Activated B cell treated with CpG ODN at 0.5 μM for 24 hours (primary cell): Measurements from ENCODE around the gene TSC22D3. TPM values are rescaled to one million over a fixed set of nuclear protein-coding genes. Genes with fewer than 3 reads are reported as not detected.

Source experiments
- ATAC-seq: fragments of 200-7000 bp; cut with Tn5 transposase; one replicate; pipeline ENCODE4 v1.10.0; 2021; ENCODE audit warnings: low read depth, mild to moderate bottlenecking, moderate library complexity
- CTCF ChIA-PET: fragments of 350-600 bp; sonication (Branson Sonifier 250); formaldehyde crosslinking; loops from one replicate; lab custom pipeline; 2021; ENCODE audit warnings: antibody characterized with exemption; lab: Charles Lee
- POLR2A ChIA-PET: fragments of 350-600 bp; sonication (Branson Sonifier 250); formaldehyde crosslinking; loops from one replicate; lab custom pipeline; 2021; ENCODE audit warnings: antibody characterized with exemption; lab: Charles Lee
- DNase-seq: peaks from one replicate; pipeline ENCODE4 v3.0.0; 2022
- H3K27ac Mint-ChIP-seq: one replicate; pipeline ENCODE4 v1.8.0; 2020; ENCODE audit warnings: mixed read lengths
- H3K27me3 Mint-ChIP-seq: one replicate; pipeline ENCODE4 v1.8.0; 2021; ENCODE audit warnings: mixed read lengths
- H3K36me3 Mint-ChIP-seq: one replicate; pipeline ENCODE4 v1.8.0; 2021; ENCODE audit warnings: low read depth, mixed read lengths
- H3K4me1 Mint-ChIP-seq: one replicate; pipeline ENCODE4 v1.8.0; 2021; ENCODE audit warnings: mixed read lengths
- H3K4me3 Mint-ChIP-seq: one replicate; pipeline ENCODE4 v1.8.0; 2020; ENCODE audit warnings: mild to moderate bottlenecking, mixed read lengths
- H3K9me3 Mint-ChIP-seq: one replicate; pipeline ENCODE4 v1.8.0; 2020; ENCODE audit warnings: mixed read lengths
- intact Hi-C: fragments of 100-400 bp; cut with micrococcal nuclease; formaldehyde crosslinking; loops from one replicate; pipeline ENCODE4 v1.15.1; 2024
- total RNA-seq: library from RNA; stranded (reverse); gene quantifications from 2 replicates; pipeline ENCODE4 v1.2.3, GENCODE V29; 2022
- TF ChIP-seq, protein P1 (sequence below): fragments of 200-600 bp; IDR thresholded peaks from one replicate; pipeline ENCODE4 v1.8.0; 2022; ENCODE audit warnings: antibody characterized with exemption, mild to moderate bottlenecking

Gene TSC22D3
- total RNA-seq, 1 donor from 2014 or later, result 80.8 TPM

DNA sequence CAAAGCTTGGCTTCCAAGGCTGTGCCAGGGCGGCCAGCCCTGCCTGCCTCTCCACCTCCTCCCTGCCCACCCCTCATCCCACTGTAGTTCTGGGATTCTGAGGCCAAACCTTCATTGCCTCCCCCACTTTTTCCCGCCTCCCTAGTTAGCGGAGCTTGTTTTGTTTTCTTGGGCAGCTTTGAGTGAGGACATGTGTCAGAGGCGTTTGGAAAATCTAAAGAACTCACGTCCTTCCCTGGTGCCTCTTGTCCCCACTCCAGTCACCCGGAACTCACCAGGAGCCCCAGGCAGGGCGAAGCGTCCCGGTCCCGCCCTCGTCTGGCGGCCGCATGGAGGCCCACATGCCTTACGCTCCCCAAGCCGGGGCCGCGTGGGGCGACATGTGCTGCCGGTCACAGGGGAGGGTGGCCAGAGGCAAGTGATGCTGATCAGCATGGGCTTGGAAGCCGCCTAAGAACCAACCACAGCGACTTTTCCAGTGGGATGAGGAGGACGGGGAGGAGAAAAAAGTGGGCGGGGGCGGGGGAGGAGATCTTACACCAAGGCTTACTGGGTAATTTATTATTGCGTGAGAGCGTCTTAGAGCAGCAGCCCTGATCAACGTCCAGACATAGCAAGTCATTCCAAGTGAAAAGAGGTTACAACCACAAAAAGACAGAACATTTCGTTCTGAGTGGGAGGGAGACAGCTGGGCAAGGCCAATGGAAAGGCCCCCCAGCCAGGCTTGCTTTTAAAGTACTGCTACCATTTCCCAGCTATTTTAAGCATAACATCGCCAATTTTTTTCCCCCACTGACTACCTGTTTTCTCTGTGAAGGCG is 98.8 kb downstream of the TSC22D3 start:
- ChIA-PET POLR2A (interaction anchor here (0.6 to 9.2 kb wide), 6 partner anchors 9 to 53 kb away, joined by 3 to 440 read pairs (median 4); no protein-coding TSS in a partner anchor), CTCF (interaction anchor here (1.2 to 2.8 kb wide), 3 partner anchors 39 to 100 kb away, joined by 4 to 25 read pairs (median 5); partner anchors contain the start of gene NCBP2L)
- Mint-ChIP-seq H3K36me3 (no peaks in the 10 kb centered on the region), H3K27me3 (no peaks in the 10 kb centered on the region), H3K4me3 (peak overlapping the region; percentile 89), H3K9me3 (no peaks in the 10 kb centered on the region), H3K27ac (peak overlapping the region; percentile 96), H3K4me1 (peaks cover 69% of the 10 kb centered on the region)
- TF ChIP-seq, protein P1, sequence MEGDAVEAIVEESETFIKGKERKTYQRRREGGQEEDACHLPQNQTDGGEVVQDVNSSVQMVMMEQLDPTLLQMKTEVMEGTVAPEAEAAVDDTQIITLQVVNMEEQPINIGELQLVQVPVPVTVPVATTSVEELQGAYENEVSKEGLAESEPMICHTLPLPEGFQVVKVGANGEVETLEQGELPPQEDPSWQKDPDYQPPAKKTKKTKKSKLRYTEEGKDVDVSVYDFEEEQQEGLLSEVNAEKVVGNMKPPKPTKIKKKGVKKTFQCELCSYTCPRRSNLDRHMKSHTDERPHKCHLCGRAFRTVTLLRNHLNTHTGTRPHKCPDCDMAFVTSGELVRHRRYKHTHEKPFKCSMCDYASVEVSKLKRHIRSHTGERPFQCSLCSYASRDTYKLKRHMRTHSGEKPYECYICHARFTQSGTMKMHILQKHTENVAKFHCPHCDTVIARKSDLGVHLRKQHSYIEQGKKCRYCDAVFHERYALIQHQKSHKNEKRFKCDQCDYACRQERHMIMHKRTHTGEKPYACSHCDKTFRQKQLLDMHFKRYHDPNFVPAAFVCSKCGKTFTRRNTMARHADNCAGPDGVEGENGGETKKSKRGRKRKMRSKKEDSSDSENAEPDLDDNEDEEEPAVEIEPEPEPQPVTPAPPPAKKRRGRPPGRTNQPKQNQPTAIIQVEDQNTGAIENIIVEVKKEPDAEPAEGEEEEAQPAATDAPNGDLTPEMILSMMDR, result no peak
- ATAC-seq, result peak; percentile 6
- intact Hi-C loops, result no loop called here
- DNase-seq, result peak; percentile 49

DNA sequence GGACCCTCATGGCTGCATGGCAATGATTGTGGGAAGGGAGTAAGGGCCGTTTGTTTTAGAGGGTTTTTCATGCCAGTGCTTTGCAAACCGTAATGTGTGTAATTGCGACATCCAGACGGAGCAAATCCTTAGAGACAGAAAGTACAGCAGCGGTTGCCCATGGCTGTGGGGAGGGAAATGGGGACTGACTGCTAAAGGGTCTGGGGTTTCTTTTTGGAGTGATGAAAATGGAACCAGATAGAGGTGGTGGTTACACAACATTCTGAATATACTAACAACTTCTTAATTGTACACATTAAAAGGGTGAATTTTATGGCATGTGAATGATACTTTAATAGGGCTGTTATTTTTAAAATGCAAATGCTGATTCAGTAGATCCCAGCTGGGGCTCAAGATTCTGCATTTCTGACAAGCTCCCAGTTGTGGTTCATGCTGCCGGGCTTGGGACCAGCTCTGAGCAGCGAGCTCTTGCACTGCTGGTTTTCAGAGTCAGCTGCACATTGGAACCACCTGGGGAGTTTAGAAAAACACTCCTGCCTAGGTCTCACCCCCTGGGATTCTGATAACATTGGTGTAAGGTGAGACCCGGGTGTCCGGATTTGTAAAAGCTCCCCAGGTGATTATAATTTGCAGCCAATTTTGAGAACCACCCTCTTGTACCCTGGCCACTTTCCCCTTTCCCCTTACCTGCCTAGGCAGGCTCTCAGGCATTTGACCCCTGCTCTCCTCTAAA is 99.6 kb downstream of the TSC22D3 start:
- peak overlapping the region; percentile 89 for H3K4me3 Mint-ChIP-seq
- CTCF ChIA-PET, result interaction anchor here (1.3 to 2.8 kb wide), 2 partner anchors 35 to 42 kb away, joined by 3 to 25 read pairs; no protein-coding TSS in a partner anchor
- DNase-seq, result peak; percentile 16

DNA sequence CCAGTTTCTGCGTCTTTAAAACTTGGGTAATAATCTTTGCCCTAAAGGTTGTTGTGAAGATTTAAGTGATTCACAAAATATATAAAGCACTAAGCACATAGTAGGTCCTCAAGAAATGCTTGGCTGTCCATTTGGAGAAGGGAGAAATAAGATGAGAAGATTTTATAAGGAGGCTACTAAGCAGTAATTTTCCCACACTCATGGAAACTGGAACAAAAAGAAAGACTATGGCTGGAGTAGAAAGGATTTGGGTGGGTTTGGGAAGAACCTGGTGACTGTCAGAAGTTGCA is 100.3 kb downstream of the TSC22D3 start:
- Mint-ChIP-seq H3K36me3 (no peaks in the 10 kb centered on the region), H3K27me3 (no peaks in the 10 kb centered on the region), H3K27ac (peak overlapping the region; percentile 96), H3K9me3 (no peaks in the 10 kb centered on the region), H3K4me3 (peak overlapping the region; percentile 25), H3K4me1 (peaks cover 68% of the 10 kb centered on the region)
- POLR2A ChIA-PET, result interaction anchor here (1.9 to 9.2 kb wide), 2 partner anchors 10 to 41 kb away, joined by 10 to 440 read pairs; no protein-coding TSS in a partner anchor
- ATAC-seq (no peak), DNase-seq (no peak)
- TF ChIP-seq, protein P1, result no peak
- intact Hi-C loops, result no loop called here
- CTCF ChIA-PET, result interaction anchor here (1.3 to 3.3 kb wide), 2 partner anchors 36 to 100 kb away, joined by 3 to 66 read pairs; partner anchors contain the start of genes NCBP2L and TSC22D3

More for the DNA sequence above, 99.6 kb downstream of the TSC22D3 start:
- Mint-ChIP-seq H3K4me1 (peaks cover 69% of the 10 kb centered on the region), H3K27ac (peak overlapping the region; percentile 96), H3K9me3 (no peaks in the 10 kb centered on the region), H3K27me3 (no peaks in the 10 kb centered on the region), H3K36me3 (no peaks in the 10 kb centered on the region)
- TF ChIP-seq, protein P1, result no peak
- POLR2A ChIA-PET, result interaction anchor here (0.6 to 9.2 kb wide), 5 partner anchors 10 to 53 kb away, joined by 3 to 440 read pairs (median 4); no protein-coding TSS in a partner anchor
- intact Hi-C loops, result no loop called here
- no peak for ATAC-seq

DNA sequence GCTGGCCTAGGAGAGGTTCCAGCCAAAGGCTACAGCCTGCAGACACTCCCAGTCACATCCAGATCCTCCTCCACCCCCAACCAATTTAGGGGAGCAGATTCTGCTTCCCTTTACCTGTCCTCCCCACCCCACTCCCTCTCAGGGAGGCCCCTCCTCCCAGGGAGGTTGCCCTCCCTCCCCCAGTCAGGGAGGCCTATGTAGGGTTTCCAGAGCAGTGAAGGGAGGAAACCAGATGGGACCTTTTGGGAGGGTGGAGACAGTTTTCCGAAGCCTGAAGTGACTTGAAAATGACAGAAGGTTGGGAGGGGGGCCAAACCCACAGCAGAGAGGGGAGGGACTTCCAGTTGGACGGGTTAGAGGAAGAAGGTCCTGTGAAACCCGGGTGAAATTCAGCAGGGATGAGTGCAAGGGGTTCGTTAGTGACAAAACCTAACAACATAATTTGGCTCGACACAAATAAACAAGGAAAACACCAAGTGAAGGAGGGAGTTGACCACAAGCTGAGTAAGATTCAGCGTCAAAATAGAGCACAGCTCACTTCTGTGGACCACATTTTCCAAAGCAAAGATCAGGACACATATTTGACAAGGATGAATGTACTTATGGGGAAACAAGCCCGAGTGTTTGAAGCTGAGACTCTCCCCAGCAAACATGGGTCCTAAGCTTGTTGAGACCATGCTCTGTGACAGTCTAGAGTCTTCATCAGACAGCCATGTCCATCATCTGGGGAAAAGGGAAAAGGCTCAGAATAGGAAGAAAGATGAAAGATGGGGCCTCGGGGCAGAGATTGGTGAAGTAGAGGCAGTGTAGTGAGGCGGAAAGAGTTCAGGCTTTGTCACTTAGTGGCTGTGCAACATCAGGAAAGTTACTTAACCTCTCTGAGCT is 100.9 kb downstream of the TSC22D3 start:
- Mint-ChIP-seq H3K36me3 (no peaks in the 10 kb centered on the region), H3K27ac (peak overlapping the region; percentile 96), H3K9me3 (no peaks in the 10 kb centered on the region), H3K4me3 (peak overlapping the region; percentile 55), H3K4me1 (peaks cover 64% of the 10 kb centered on the region), H3K27me3 (no peaks in the 10 kb centered on the region)
- intact Hi-C loops, result loop anchor here (1.0 kb wide), 1 partner anchor 37 kb away; no protein-coding TSS in a partner anchor
- no peak for DNase-seq
- CTCF ChIA-PET, result interaction anchor here (1.0 to 5.3 kb wide), 7 partner anchors 16 to 676 kb away, joined by 3 to 128 read pairs (median 12); partner anchors contain the start of genes NCBP2L and TSC22D3
- peak; percentile 8 for ATAC-seq
- POLR2A ChIA-PET, result interaction anchor here (0.9 to 9.2 kb wide), 8 partner anchors 11 to 101 kb away, joined by 4 to 440 read pairs (median 9); partner anchors contain the start of genes NCBP2L, PRPS1 and TSC22D3
- TF ChIP-seq, protein P1, result no peak
